GM18508 (cell line): Measurements from ENCODE around the gene GFRA4.

Source experiments
- ATAC-seq: cut with Tn5 transposase; IDR thresholded peaks from one replicate; pipeline ENCODE4 v1.9.1; 2021; ENCODE audit warnings: moderate number of reproducible peaks; ENCODE audit not compliant: insufficient read depth, unreplicated experiment

The GFRA4 gene, protein sequence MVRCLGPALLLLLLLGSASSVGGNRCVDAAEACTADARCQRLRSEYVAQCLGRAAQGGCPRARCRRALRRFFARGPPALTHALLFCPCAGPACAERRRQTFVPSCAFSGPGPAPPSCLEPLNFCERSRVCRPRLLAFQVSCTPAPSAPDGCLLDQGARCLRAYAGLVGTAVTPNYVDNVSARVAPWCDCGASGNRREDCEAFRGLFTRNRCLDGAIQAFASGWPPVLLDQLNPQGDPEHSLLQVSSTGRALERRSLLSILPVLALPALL

GRCh38 chr20:3663031-3663701 is at the start of gene GFRA4:
TSS of gene GFRA4 (minus strand) at chr20:3663399. CDS start at chr20:3663399, 0 bp downstream.
- no peak for ATAC-seq

- ATAC-seq: no peak
Observed at GRCh38 chr20:3712279-3712873, 49.2 kb upstream of the GFRA4 start, which contains the start of gene SIGLEC1. TSS of gene SIGLEC1 (minus strand) at chr20:3712600. CDS start at chr20:3707128, 5,472 bp downstream.

GRCh38 chr20:3711484-3711941 is 48.3 kb upstream of the GFRA4 start:
- ATAC-seq: no peak

GRCh38 chr20:3710703-3711483 is 47.7 kb upstream of the GFRA4 start:
- ATAC-seq: no peak

- ATAC-seq: no peak
Observed at GRCh38 chr20:3710011-3710466, 46.8 kb upstream of the GFRA4 start.

- no peak for ATAC-seq
Observed at GRCh38 chr20:3707508-3707899, 44.3 kb upstream of the GFRA4 start.

GRCh38 chr20:3706774-3707507 is 43.7 kb upstream of the GFRA4 start:
- no peak for ATAC-seq

GRCh38 chr20:3705970-3706739 is 43.0 kb upstream of the GFRA4 start:
- ATAC-seq: no peak

GRCh38 chr20:3705491-3705969 is 42.3 kb upstream of the GFRA4 start:
- ATAC-seq: no peak

DNA sequence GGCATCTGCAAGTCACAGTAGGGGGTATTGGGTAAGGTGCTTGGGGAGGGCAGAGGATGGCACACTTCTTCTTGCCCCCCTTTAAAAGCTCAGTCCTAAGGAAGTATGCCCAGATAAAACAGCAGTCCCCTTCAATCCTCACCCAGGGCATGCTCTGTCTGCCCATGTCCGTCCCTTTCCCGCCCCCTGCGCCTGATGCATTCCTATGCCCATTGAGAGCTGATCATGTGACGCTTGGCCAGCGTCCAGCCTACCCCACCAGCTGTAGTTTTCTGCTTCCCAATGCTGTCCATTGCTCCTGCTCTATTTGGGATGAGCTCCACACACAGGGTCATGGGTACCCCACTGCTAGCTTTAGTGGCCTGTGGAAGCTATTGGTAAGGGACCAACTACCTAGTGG is 40.9 kb upstream of the GFRA4 start:
- ATAC-seq: no peak

GRCh38 chr20:3702611-3703391 is 39.6 kb upstream of the GFRA4 start:
- ATAC-seq: no peak

DNA sequence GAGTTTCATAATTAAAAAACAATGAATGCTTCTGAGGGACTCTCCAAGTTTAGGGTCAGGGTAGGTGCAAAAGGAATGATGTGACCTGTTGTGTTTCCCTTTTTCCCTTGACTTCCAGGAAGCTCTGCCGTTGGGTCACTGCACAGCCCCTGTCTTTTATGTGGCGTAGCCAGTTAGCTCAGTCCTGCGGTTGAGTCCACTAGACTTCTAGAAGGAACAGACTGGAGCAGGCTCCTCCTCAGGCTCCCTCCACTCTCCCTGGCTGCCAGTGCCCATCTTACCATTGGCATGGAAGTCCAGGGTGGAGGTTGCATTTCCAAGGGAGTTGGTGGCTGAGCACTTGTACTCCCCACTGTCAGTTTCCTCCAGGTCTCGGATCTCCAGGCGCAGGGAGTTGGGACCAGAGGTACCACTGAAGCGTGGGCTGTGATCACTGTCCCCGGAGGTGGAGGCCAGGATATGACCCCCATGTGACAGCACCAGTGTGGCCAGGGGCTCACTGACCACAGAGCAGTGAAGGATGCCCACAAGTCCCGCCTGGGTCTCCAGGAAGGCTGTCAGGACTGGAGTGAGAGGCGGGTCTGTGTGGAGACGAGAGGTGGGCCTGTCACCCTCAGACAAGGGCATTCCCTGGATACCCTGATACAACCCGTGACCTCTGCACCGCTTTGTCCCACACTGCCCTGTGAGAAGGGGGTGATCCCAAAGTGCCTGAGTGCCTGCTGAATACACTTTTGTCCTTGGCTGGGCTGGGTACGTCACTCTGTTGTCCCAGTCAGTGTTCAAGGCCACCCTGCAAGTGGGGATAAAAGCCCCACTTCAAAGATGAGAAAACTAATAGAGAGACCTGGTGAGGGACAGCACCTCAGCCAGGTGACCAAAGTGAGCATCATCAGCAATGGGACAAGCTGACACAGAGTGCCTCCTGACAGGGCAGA is 38.1 kb upstream of the GFRA4 start:
- ATAC-seq: no peak

GRCh38 chr20:3699037-3699436 is 35.8 kb upstream of the GFRA4 start:
- ATAC-seq: no peak

GRCh38 chr20:3698591-3699001 is 35.4 kb upstream of the GFRA4 start:
- ATAC-seq: no peak

GRCh38 chr20:3697588-3698305 is 34.5 kb upstream of the GFRA4 start:
- ATAC-seq: no peak

DNA sequence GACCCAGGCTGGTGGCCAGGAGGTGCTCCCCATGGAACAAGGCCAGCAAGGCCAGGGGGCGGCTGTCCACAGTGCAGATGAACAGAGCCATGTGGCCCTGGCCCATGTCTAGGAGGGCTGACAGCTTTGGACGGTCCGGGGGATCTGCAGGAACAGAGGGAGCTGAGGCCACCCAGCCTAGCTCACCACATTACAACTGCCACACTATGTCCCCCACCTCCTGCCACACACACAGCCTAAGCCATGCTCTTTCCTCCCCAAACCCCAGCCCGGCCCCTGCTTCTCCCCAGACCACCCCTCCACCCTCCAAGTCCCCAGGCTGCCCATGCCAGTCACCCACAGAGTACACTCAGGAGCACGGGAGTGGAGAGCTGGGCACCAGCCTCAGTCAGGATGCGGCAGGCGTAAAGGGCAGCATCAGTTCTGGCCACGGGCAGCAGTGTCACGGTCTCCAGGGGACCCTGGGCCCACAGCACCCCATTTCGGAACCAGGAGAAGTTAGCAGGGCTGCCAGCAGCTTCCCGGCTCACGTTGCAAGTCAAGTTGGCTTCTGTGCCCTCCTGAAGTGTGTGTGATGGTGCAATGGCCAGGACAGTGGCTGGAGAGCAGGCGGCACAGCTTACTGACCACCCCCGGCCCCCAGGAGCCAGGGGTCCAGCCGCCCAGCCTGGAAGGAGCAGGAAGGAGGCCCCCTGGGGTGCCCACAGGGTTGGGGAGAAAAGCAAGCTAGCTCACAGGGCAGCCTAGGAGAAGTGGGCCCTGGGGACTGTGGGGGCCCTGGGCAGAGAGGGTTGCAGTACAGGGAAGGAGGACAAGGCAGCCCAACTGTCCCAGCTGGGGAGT is 33.8 kb upstream of the GFRA4 start:
- ATAC-seq: no peak
